ENCODE measurements around the gene TGFB2.

The TGFB2 gene

GRCh38 chr1:218447010-218447689 lies 102.0 kb downstream of the TGFB2 start:
- ChIA-PET CTCF (no interaction called here), POLR2A (no interaction called here)
- no peak for DNase-seq (ENCODE audit: extremely low spot score)
- TF ChIP-seq CTCF (IDR thresholded peaks at IDR 0.05; ENCODE audit: control extremely low read depth, extremely low read depth, low read depth, missing control alignments), result no peak

- POLR2A ChIA-PET, result no interaction called here
- no peak for DNase-seq (ENCODE audit: extremely low spot score)
- CTCF ChIA-PET, result no interaction called here
- TF ChIP-seq CTCF (IDR thresholded peaks at IDR 0.05; ENCODE audit: control extremely low read depth, extremely low read depth, low read depth, missing control alignments), result no peak
Measured at GRCh38 chr1:218451415-218451814, 106.3 kb downstream of the TGFB2 start.

GRCh38 chr1:218454700-218455282 lies 109.7 kb downstream of the TGFB2 start:
- CTCF ChIA-PET, result no interaction called here
- POLR2A ChIA-PET, result no interaction called here
- no peak for DNase-seq (ENCODE audit: extremely low spot score)
- no peak for TF ChIP-seq CTCF (IDR thresholded peaks at IDR 0.05; ENCODE audit: control extremely low read depth, extremely low read depth, low read depth, missing control alignments)

GRCh38 chr1:218456444-218456843 lies 111.3 kb downstream of the TGFB2 start:
- ChIA-PET POLR2A (no interaction called here), CTCF (interaction anchor here (1.2 kb wide), 1 partner anchor 540 kb away, joined by 3 read pairs; no protein-coding TSS in a partner anchor)
- DNase-seq (ENCODE audit: extremely low spot score), result no peak
- no peak for TF ChIP-seq CTCF (IDR thresholded peaks at IDR 0.05; ENCODE audit: control extremely low read depth, extremely low read depth, low read depth, missing control alignments)

- ChIA-PET POLR2A (no interaction called here), CTCF (no interaction called here)
- TF ChIP-seq CTCF (IDR thresholded peaks at IDR 0.05; ENCODE audit: control extremely low read depth, extremely low read depth, low read depth, missing control alignments), result no peak
- DNase-seq (ENCODE audit: extremely low spot score), result no peak
Measured at GRCh38 chr1:218459450-218459849, 114.3 kb downstream of the TGFB2 start.

- ChIA-PET CTCF (no interaction called here), POLR2A (no interaction called here)
- DNase-seq (ENCODE audit: extremely low spot score), result no peak
- TF ChIP-seq CTCF (IDR thresholded peaks at IDR 0.05; ENCODE audit: control extremely low read depth, extremely low read depth, low read depth, missing control alignments), result no peak
Measured at GRCh38 chr1:218459878-218460711, 115.0 kb downstream of the TGFB2 start.

Measured in GM10248 (cell line).